Fibroblast of skin of left biceps (primary cell): ENCODE measurements around the gene SLC35F1.

ENCODE experiments used
- DNase-seq, 2 experiments: peaks; one replicate each; pipeline ENCODE4 v3.0.0-alpha.2; 2013; ENCODE audit warnings: low read depth in 2 of 2

SLC35F1 gene

GRCh38 chr6:118313762-118314161 is 406.7 kb downstream of the SLC35F1 start:
- no peak for DNase-seq

- DNase-seq, result no peak
Observed at GRCh38 chr6:118316796-118317384, 409.8 kb downstream of the SLC35F1 start.

- no peak for DNase-seq
Observed at GRCh38 chr6:118317581-118318563, 410.8 kb downstream of the SLC35F1 start.

- DNase-seq, result no peak
Observed at GRCh38 chr6:118318648-118319047, 411.6 kb downstream of the SLC35F1 start.

GRCh38 chr6:118319416-118319815 is 412.4 kb downstream of the SLC35F1 start:
- no peak for DNase-seq

GRCh38 chr6:118319894-118320649 is 413.0 kb downstream of the SLC35F1 start:
- DNase-seq, result no peak

GRCh38 chr6:118320652-118321051 is 413.6 kb downstream of the SLC35F1 start:
- no peak for DNase-seq

- no peak for DNase-seq
Observed at GRCh38 chr6:118324116-118324515, 417.1 kb downstream of the SLC35F1 start.

- DNase-seq, result no peak
Observed at GRCh38 chr6:118325220-118325860, 418.3 kb downstream of the SLC35F1 start.

- no peak for DNase-seq
Observed at GRCh38 chr6:118326712-118327111, 419.6 kb downstream of the SLC35F1 start.

GRCh38 chr6:118327237-118327636 is 420.2 kb downstream of the SLC35F1 start:
- no peak for DNase-seq

GRCh38 chr6:118333772-118334171 is 426.7 kb downstream of the SLC35F1 start:
- DNase-seq, result no peak

- no peak for DNase-seq
Observed at GRCh38 chr6:118334634-118335033, 427.6 kb downstream of the SLC35F1 start.

- no peak for DNase-seq
Observed at GRCh38 chr6:118335325-118335816, 428.3 kb downstream of the SLC35F1 start.

GRCh38 chr6:118344014-118344670 is 437.1 kb downstream of the SLC35F1 start:
- no peak for DNase-seq

GRCh38 chr6:118350881-118351430 is 443.9 kb downstream of the SLC35F1 start:
- no peak for DNase-seq

- DNase-seq, result no peak
Observed at GRCh38 chr6:118353564-118353963, 446.5 kb downstream of the SLC35F1 start.

- no peak for DNase-seq
Observed at GRCh38 chr6:118354641-118355040, 447.6 kb downstream of the SLC35F1 start.

- DNase-seq, result no peak
Observed at GRCh38 chr6:118356054-118356453, 449.0 kb downstream of the SLC35F1 start.

- no peak for DNase-seq
Observed at GRCh38 chr6:118356686-118357085, 449.6 kb downstream of the SLC35F1 start.
